K562 (cell line): ENCODE results near the gene CCDC82. TPM values are rescaled to one million over a fixed set of nuclear protein-coding genes. Genes with fewer than 3 reads are reported as not detected.
"Not testable (repeated sequence)": the region's sequence is repeated elsewhere in the genome, so short reads cannot be mapped to it uniquely, and the experiment has no call there.

Experiments used
- ATAC-seq: fragments of 200-7000 bp; cut with Tn5 transposase; 3 replicates; pipeline ENCODE4 v1.9.1; 2020; ENCODE audit warnings: moderate library complexity
- BruUV-seq: library from RNA; stranded (reverse); fragments of 400-500 nt; replicated peaks from 2 replicates; lab custom pipeline; 2021; lab: Mats Ljungman, UMichigan
- CTCF ChIA-PET: fragments of 300-600 bp; formaldehyde crosslinking; extraction: SDS; loops from one replicate; lab custom pipeline; 2021; ENCODE audit warnings: low intra/inter-chr PET ratio; lab: Yijun Ruan, JAX
- POLR2A ChIA-PET: fragments of 300-600, 350-650 bp; sonication (Branson Sonifier 250); formaldehyde crosslinking; extraction: SDS; loops from one replicate; lab custom pipeline; 2021; ENCODE audit warnings: antibody characterized with exemption, inconsistent platforms; lab: Yijun Ruan, JAX
- DNase-seq, 4 experiments: peaks; one replicate each; pipeline versions ENCODE4 v3.0.0 to v3.0.0-alpha.2; 2011 to 2018; ENCODE audit warnings: low spot score in 3 of 4, mixed read lengths in 3 of 4; ENCODE audit errors: extremely low read depth in 1 of 4
- FAIRE-seq: peaks from 2 replicates; lab custom pipeline; 2011; peaks lifted over from hg19 to GRCh38; lab: Jason Lieb, UNC
- H2AFZ ChIP-seq: 2 replicates; pipeline ENCODE4 v1.6.0; 2011; ENCODE audit warnings: low read depth, low read length, control low read depth, inconsistent platforms
- H3K27ac ChIP-seq: fragments of 200-600 bp; 3 replicates; pipeline ENCODE4 v1.8.0; 2011; ENCODE audit warnings: low read depth, mild to moderate bottlenecking, control low read depth, inconsistent platforms, low read length, moderate library complexity, mixed read lengths; ENCODE audit errors: extremely low read depth
- H3K27me3 ChIP-seq, 2 experiments: fragments of 300-600 bp in 1 of 2; 2 replicates in 1 of 2; 3 replicates in 1 of 2; pipeline versions ENCODE4 v1.6.0 to v1.8.0; 2011; ENCODE audit warnings: inconsistent platforms in 2 of 2, low read length in 2 of 2, mild to moderate bottlenecking in 1 of 2, mixed read lengths in 1 of 2, moderate library complexity in 1 of 2; ENCODE audit not compliant: control insufficient read depth in 2 of 2, insufficient read depth in 2 of 2
- H3K36me3 ChIP-seq: fragments of 300-600 bp; 3 replicates; pipeline ENCODE4 v1.8.0; 2011; ENCODE audit warnings: mild to moderate bottlenecking, low read length, inconsistent platforms; ENCODE audit not compliant: control insufficient read depth, insufficient read depth
- H3K4me1 ChIP-seq, 2 experiments: fragments of 200-600 bp in 1 of 2; replicated peaks in 1 of 2; 2 replicates in 1 of 2; 3 replicates in 1 of 2; pipeline versions ENCODE4 v1.5.1 to v1.8.0; 2011; ENCODE audit warnings: inconsistent platforms in 2 of 2, low read length in 2 of 2, mild to moderate bottlenecking in 1 of 2, mixed read lengths in 1 of 2, moderate library complexity in 1 of 2; ENCODE audit not compliant: control insufficient read depth in 2 of 2, insufficient read depth in 2 of 2
- H3K4me2 ChIP-seq: 2 replicates; pipeline ENCODE4 v1.6.1; 2011; ENCODE audit warnings: low read length, control low read depth, inconsistent platforms, mixed read lengths; ENCODE audit not compliant: insufficient read depth
- H3K4me3 ChIP-seq: fragments of 200-600 bp; sonication (generic), shearing (Covaris generic); 2 replicates; pipeline ENCODE4 v1.5.1; 2016; ENCODE audit warnings: control low read depth, inconsistent platforms
- H3K79me2 ChIP-seq: fragments of 200-600 bp; 3 replicates; pipeline ENCODE4 v1.8.0; 2011; ENCODE audit warnings: low read length, inconsistent platforms; ENCODE audit not compliant: control insufficient read depth, insufficient read depth
- H3K9ac ChIP-seq, 2 experiments: 2 replicates each; pipeline versions ENCODE4 v1.6.0 to v1.6.1; 2011; ENCODE audit warnings: low read depth in 2 of 2, low read length in 2 of 2, control low read depth in 1 of 2, inconsistent platforms in 1 of 2, mild to moderate bottlenecking in 1 of 2, mixed read lengths in 1 of 2; ENCODE audit not compliant: insufficient read depth in 1 of 2
- H3K9me1 ChIP-seq: one replicate; pipeline ENCODE4 v1.6.0; 2011; ENCODE audit warnings: inconsistent platforms, mild to moderate bottlenecking, low read length, moderate library complexity; ENCODE audit not compliant: control insufficient read depth, insufficient read depth
- H3K9me3 ChIP-seq: replicated peaks from 2 replicates; pipeline ENCODE4 v1.5.1; 2011; ENCODE audit warnings: low read depth, low read length, inconsistent platforms; ENCODE audit not compliant: control insufficient read depth, insufficient read depth
- H4K20me1 ChIP-seq: replicated peaks from 2 replicates; pipeline ENCODE4 v1.6.1; 2011; ENCODE audit warnings: low read length, inconsistent platforms, mixed read lengths; ENCODE audit not compliant: control insufficient read depth, insufficient read depth
- ETS1 ChIP-seq: conservative IDR thresholded peaks from 2 replicates; pipeline ENCODE4 v1.6.1; 2011; ENCODE audit warnings: low read depth, mild to moderate bottlenecking, low read length; ENCODE audit not compliant: control insufficient read depth
- EZH2 ChIP-seq: IDR thresholded peaks from 2 replicates; pipeline ENCODE4 v1.6.1; 2012; ENCODE audit warnings: low read depth, mild to moderate bottlenecking, inconsistent platforms, low read length, borderline replicate concordance
- FOXM1 ChIP-seq, 2 experiments: fragments of 450-650 bp in 1 of 2; sonication (generic) in 1 of 2; formaldehyde crosslinking in 1 of 2; IDR thresholded peaks; 2 replicates each; pipeline versions ENCODE4 v1.6.1 to v1.9.0; 2017 to 2022; ENCODE audit warnings: low read depth in 2 of 2, mild to moderate bottlenecking in 2 of 2, missing genetic modification reagents in 1 of 2, moderate library complexity in 1 of 2
- MBD1 ChIP-seq: fragments of 250-450 bp; sonication (Bioruptor Pico); IDR thresholded peaks from 2 replicates; pipeline ENCODE4 v1.8.0; 2022; ENCODE audit warnings: inconsistent platforms
- NRF1 ChIP-seq, 2 experiments: fragments of 450-650 bp; IDR thresholded peaks in 1 of 2; conservative IDR thresholded peaks in 1 of 2; 2 replicates each; pipeline ENCODE4 v1.6.1; 2014; ENCODE audit warnings: mild to moderate bottlenecking in 2 of 2
- SAFB2 ChIP-seq: fragments of 200-400 bp; formaldehyde crosslinking; IDR thresholded peaks from 2 replicates; pipeline ENCODE4 v1.6.1; 2018; ENCODE audit warnings: borderline replicate concordance, low read length, low read depth, moderate library complexity; ENCODE audit not compliant: severe bottlenecking
- TAF7 ChIP-seq: fragments of 450-650 bp; IDR thresholded peaks from 2 replicates; pipeline ENCODE4 v1.6.1; 2016; ENCODE audit warnings: missing genetic modification characterization, missing compliant biosample characterization
- YY1 ChIP-seq, 3 experiments: IDR thresholded peaks; 2 replicates each; pipeline ENCODE4 v1.6.1; 2011; ENCODE audit warnings: low read length in 2 of 3, mild to moderate bottlenecking in 2 of 3, moderate library complexity in 2 of 3, borderline replicate concordance in 1 of 3, control low read depth in 1 of 3, low read depth in 1 of 3; ENCODE audit not compliant: insufficient read depth in 3 of 3, insufficient replicate concordance in 2 of 3, control insufficient read depth in 1 of 3, insufficient read length in 1 of 3; ENCODE audit errors: extremely low read depth in 1 of 3
- WGBS: fragments of 100-300 bp; shearing (Covaris generic); methylation state at CpG from one replicate; pipeline ENCODE4 v1.1.6; 2016; ENCODE audit warnings: low coverage, mixed read lengths; ENCODE audit not compliant: insufficient coverage; ENCODE audit errors: missing lambda C conversion rate; 5-methylcytosine and 5-hydroxymethylcytosine counted together
- in situ Hi-C: fragments of 300-500 bp; cut with MboI; formaldehyde crosslinking; loops from 4 replicates; pipeline ENCODE4 v1.15.0; 2018; ENCODE audit warnings: inconsistent platforms, mixed read lengths
- intact Hi-C: fragments of 100-400 bp; cut with micrococcal nuclease; formaldehyde crosslinking; loops from 2 replicates; pipeline ENCODE4 v1.14.2; 2022
- polyA plus RNA-seq, 8 experiments: library from polyadenylated mRNA; depleted of rRNA in 4 of 8; stranded (reverse) in 5 of 8; unstranded in 3 of 8; fragments of >200 nt; fragmentation: Nextera tagmentation in 2 of 8; fragmentation: Illumina TruSeq in 1 of 8; extraction: Ambion mirVana in 2 of 8; extraction: Trizol in 1 of 8; gene quantifications; 2 replicates each; pipeline versions ENCODE4 v1.2.1 to v1.2.3, GENCODE V29; 2011 to 2014; ENCODE audit warnings: inconsistent platforms in 1 of 8, missing spikeins in 1 of 8
- total RNA-seq, 7 experiments: library from RNA; depleted of rRNA in 6 of 7; stranded (reverse); fragments of >200 nt in 6 of 7; fragmentation: Illumina TruSeq in 2 of 7; extraction: Trizol in 2 of 7; gene quantifications; 2 replicates each; pipeline versions ENCODE4 v1.2.1 to v1.2.3, GENCODE V29; 2011 to 2021; ENCODE audit warnings: low replicate concordance in 1 of 7

The CCDC82 gene
- total and polyA plus RNA-seq, 9 of the 15 experiments (the other 6 are each of a cell fraction or from before 2014, with no cell fraction given), result 12.5 to 51.3 (median 24.5) TPM

GRCh38 chr11:96411412-96411811 lies 21.7 kb upstream of the CCDC82 start:
- not testable (repeated sequence) for H3K4me1 ChIP-seq, FAIRE-seq, H4K20me1 ChIP-seq, H3K4me3 ChIP-seq, H3K36me3 ChIP-seq
- WGBS, result 32% methylated on average over 11 of the region's 18 CpGs
- TF ChIP-seq NRF1 (conservative IDR thresholded peaks at IDR 0.05 in 1 of 2, IDR thresholded peaks at IDR 0.05 in 1 of 2), result peak in 1 of 2 experiments; percentile 41; a peak in 2 of 4 replicates
- peak; percentile 23; the same call in 1 of the 2 replicates for TF ChIP-seq TAF7 (tag)
- TF ChIP-seq YY1 (IDR thresholded peaks at IDR 0.05; ENCODE audit: borderline replicate concordance in 1 of 3, control insufficient read depth in 1 of 3, extremely low read depth in 1 of 3, insufficient read depth in 3 of 3, insufficient read length in 1 of 3, insufficient replicate concordance in 2 of 3, low read depth in 1 of 3, low read length in 2 of 3), result peak in 1 of 3 experiments; percentile 30
- TF ChIP-seq, all 486 proteins: peak for 3; not testable (repeated sequence) for 483
- CTCF ChIA-PET, in situ Hi-C loops, H3K27me3 ChIP-seq, DNase-seq, intact Hi-C loops, H3K27ac ChIP-seq, H3K79me2 ChIP-seq, ATAC-seq, H3K9me1 ChIP-seq, H3K9me3 ChIP-seq, POLR2A ChIA-PET: not testable (repeated sequence)
- BruUV-seq, result TSS peak; percentile 87
- 0 out of 4 replicates have a peak overlapping the region, but pooled peaks of 1 of the 2 experiments have one; percentile 71 for H3K9ac ChIP-seq
- H3K4me2 ChIP-seq, result peak overlapping the region; percentile 32; the same call in 1 of the 2 replicates
- peak overlapping the region; percentile 60 for H2AFZ ChIP-seq

- Histone ChIP-seq H3K27me3 (no peaks in the 10 kb centered on the region), H3K27ac (no peak overlapping the region), H3K36me3 (no peaks in the 10 kb centered on the region), H3K9ac (no peak overlapping the region), H3K4me3 (no peak overlapping the region), H4K20me1 (no peaks in the 10 kb centered on the region), H3K79me2 (no peaks in the 10 kb centered on the region), H3K9me1 (no peaks in the 10 kb centered on the region), H3K4me1 (no peaks in the 10 kb centered on the region), H2AFZ (no peak overlapping the region), H3K4me2 (no peak overlapping the region), H3K9me3 (no peaks in the 10 kb centered on the region)
- no TSS peak for BruUV-seq
- FAIRE-seq (no peak), DNase-seq (no peak), ATAC-seq (no peak)
- POLR2A ChIA-PET, result no interaction called here
- intact Hi-C loops, result no loop called here
- CTCF ChIA-PET, result no interaction called here
- WGBS, result 15% methylated on average over 1 of the region's 1 CpG
- in situ Hi-C loops, result no loop called here
- no peak for TF ChIP-seq SAFB2
- no peak for TF ChIP-seq EZH2
- no peak for TF ChIP-seq ETS1
- TF ChIP-seq MBD1 (CRISPR knock-in tag), result no peak
- TF ChIP-seq FOXM1 (IDR thresholded peaks at IDR 0.05; ENCODE audit: low read depth), result no peak
- no peak for TF ChIP-seq FOXM1 (CRISPR knock-in tag; IDR thresholded peaks at IDR 0.05; ENCODE audit: low read depth)
These were observed 11.0 kb upstream of the CCDC82 start for GRCh38 chr11:96400697-96401096.
